ENCODE measurements around the gene SULT1A2. TPM values are rescaled to one million over a fixed set of nuclear protein-coding genes. Genes with fewer than 3 reads are reported as not detected.

Gene SULT1A2
- total RNA-seq, 1 donor, result not detected

- Histone ChIP-seq H4K20me1 (ENCODE audit: insufficient read depth, low read length) (no peaks in the 10 kb centered on the region), H3K36me3 (ENCODE audit: insufficient read depth, low read length) (peaks cover 8% of the 10 kb centered on the region), H3K4me2 (ENCODE audit: insufficient read depth, low read length) (no peak overlapping the region), H3K79me2 (ENCODE audit: insufficient read depth, low read length) (peaks cover 6% of the 10 kb centered on the region), H3K27me3 (ENCODE audit: insufficient read depth, low read length) (no peaks in the 10 kb centered on the region), H3K9me3 (ENCODE audit: low read depth, low read length) (no peaks in the 10 kb centered on the region), H3K4me1 (ENCODE audit: insufficient read depth, low read length) (peaks cover 6% of the 10 kb centered on the region), H2AFZ (ENCODE audit: low read length) (no peak overlapping the region), H3K4me3 (ENCODE audit: insufficient read depth, low read length) (no peak overlapping the region), H3K27ac (ENCODE audit: low read depth, low read length) (no peak overlapping the region)
- TF ChIP-seq CTCF (IDR thresholded peaks at IDR 0.05; ENCODE audit: extremely low read depth, low read depth, low read length), result no peak
- no peak for DNase-seq (ENCODE audit: insufficient read length, low spot score, missing footprints)
Measured at GRCh38 chr16:28555561-28555960, 41.3 kb downstream of the SULT1A2 start.

DNA sequence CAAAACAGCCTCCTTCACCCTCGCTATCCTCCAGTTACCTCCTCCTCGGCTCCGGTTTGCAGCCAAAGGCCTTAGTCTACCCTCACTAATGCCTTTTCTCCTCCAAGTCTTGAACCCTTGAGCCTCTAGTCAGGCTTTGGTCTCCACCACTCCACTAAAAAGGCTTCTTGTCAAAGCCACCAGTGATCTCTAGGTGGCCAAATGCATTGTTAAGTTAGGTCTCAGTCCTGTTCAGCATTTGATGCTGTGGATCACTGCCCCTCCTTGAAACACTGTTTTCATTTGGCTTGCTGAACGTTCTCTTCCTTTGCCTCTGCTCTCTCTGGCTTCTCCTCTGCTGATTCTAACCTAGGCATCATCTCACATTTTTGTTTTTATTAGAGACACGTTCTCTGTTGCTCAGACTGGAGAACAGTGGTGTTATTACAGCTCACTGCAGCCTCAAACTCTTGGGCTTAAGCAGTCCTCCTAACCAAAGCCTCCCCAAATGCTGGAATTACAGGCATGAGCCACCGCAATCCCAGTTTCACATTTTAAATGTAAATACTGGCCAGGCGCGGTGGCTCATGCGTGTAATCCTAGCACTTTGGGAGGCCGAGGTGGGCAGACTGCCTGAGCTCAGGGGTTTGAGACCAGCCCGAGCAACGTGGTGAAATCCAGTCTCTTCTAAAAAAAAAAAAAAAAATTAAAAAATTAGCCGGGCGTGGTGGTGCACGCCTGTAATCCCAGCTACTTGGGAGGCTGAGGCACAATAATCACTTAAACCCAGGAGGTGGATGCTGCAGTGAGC is 42.0 kb downstream of the SULT1A2 start:
- peak overlapping the region; percentile 91 for H2AFZ ChIP-seq (ENCODE audit: low read length)
- no peak for DNase-seq (ENCODE audit: insufficient read length, low spot score, missing footprints)
- H3K4me1 ChIP-seq (ENCODE audit: insufficient read depth, low read length), result peaks cover 6% of the 10 kb centered on the region
- H3K36me3 ChIP-seq (ENCODE audit: insufficient read depth, low read length), result peaks cover 8% of the 10 kb centered on the region
- H3K27me3 ChIP-seq (ENCODE audit: insufficient read depth, low read length), result no peaks in the 10 kb centered on the region
- no peaks in the 10 kb centered on the region for H4K20me1 ChIP-seq (ENCODE audit: insufficient read depth, low read length)
- peaks cover 6% of the 10 kb centered on the region for H3K79me2 ChIP-seq (ENCODE audit: insufficient read depth, low read length)
- H3K27ac ChIP-seq (ENCODE audit: low read depth, low read length), result peak overlapping the region; percentile 45
- peak overlapping the region; percentile 89 for H3K4me2 ChIP-seq (ENCODE audit: insufficient read depth, low read length)
- H3K9me3 ChIP-seq (ENCODE audit: low read depth, low read length), result no peaks in the 10 kb centered on the region
- H3K4me3 ChIP-seq (ENCODE audit: insufficient read depth, low read length), result peak overlapping the region; percentile 93
- TF ChIP-seq CTCF (IDR thresholded peaks at IDR 0.05; ENCODE audit: extremely low read depth, low read depth, low read length), result no peak

GRCh38 chr16:28553776-28554633 is 42.8 kb downstream of the SULT1A2 start, which contains the start of gene SGF29:
Gene SGF29, plus strand, starts transcription at chr16:28553920. Its CDS starts 27,150 bp downstream, at chr16:28581070.
- Histone ChIP-seq H3K9me3 (ENCODE audit: low read depth, low read length) (no peaks in the 10 kb centered on the region), H2AFZ (ENCODE audit: low read length) (peak within 1 kb of the TSS; percentile 99), H3K27me3 (ENCODE audit: insufficient read depth, low read length) (no peaks in the 10 kb centered on the region), H3K36me3 (ENCODE audit: insufficient read depth, low read length) (peaks cover 8% of the 10 kb centered on the region), H3K4me3 (ENCODE audit: insufficient read depth, low read length) (peak within 1 kb of the TSS; percentile 93), H3K4me2 (ENCODE audit: insufficient read depth, low read length) (peak within 1 kb of the TSS; percentile 89), H3K4me1 (ENCODE audit: insufficient read depth, low read length) (peaks cover 6% of the 10 kb centered on the region), H3K27ac (ENCODE audit: low read depth, low read length) (peak within 1 kb of the TSS; percentile 95), H4K20me1 (ENCODE audit: insufficient read depth, low read length) (no peaks in the 10 kb centered on the region), H3K79me2 (ENCODE audit: insufficient read depth, low read length) (peaks cover 6% of the 10 kb centered on the region)
- DNase-seq (ENCODE audit: insufficient read length, low spot score, missing footprints), result peak; percentile 99
- TF ChIP-seq CTCF (IDR thresholded peaks at IDR 0.05; ENCODE audit: extremely low read depth, low read depth, low read length), result no peak

Data from osteoblast (primary cell).